ENCODE results near the gene MUS81. TPM values are rescaled to one million over a fixed set of nuclear protein-coding genes. Genes with fewer than 3 reads are reported as not detected.

The MUS81 gene
- total and polyA plus RNA-seq, 9 of the 15 experiments (the other 6 are each of a cell fraction or from before 2014, with no cell fraction given), result 13.4 to 118 (median 53.7) TPM

DNA sequence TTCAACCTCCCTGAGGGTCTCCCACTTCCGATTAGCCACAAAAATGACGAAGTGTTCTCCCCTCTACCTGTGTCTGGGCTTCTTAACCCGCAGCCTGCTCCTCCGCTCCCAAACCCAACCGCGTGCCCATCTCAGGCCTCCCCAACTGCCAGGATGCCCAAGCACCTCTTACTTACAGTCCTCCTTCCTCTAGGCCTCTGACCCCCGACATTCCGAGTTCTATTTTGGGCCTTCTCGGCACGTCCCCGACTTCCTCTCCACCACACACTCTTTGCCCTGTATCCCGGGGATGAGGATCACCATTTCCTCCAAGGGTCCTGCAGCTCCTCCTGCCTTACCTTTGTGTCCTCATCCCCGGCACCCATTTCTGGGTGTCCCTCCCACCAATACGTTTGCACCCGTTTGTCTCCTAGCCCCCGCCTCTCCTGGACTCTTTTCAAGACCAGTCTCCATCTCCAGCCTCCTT lies 388 bp upstream of the MUS81 start (continued):
- TF ChIP-seq, protein P1, sequence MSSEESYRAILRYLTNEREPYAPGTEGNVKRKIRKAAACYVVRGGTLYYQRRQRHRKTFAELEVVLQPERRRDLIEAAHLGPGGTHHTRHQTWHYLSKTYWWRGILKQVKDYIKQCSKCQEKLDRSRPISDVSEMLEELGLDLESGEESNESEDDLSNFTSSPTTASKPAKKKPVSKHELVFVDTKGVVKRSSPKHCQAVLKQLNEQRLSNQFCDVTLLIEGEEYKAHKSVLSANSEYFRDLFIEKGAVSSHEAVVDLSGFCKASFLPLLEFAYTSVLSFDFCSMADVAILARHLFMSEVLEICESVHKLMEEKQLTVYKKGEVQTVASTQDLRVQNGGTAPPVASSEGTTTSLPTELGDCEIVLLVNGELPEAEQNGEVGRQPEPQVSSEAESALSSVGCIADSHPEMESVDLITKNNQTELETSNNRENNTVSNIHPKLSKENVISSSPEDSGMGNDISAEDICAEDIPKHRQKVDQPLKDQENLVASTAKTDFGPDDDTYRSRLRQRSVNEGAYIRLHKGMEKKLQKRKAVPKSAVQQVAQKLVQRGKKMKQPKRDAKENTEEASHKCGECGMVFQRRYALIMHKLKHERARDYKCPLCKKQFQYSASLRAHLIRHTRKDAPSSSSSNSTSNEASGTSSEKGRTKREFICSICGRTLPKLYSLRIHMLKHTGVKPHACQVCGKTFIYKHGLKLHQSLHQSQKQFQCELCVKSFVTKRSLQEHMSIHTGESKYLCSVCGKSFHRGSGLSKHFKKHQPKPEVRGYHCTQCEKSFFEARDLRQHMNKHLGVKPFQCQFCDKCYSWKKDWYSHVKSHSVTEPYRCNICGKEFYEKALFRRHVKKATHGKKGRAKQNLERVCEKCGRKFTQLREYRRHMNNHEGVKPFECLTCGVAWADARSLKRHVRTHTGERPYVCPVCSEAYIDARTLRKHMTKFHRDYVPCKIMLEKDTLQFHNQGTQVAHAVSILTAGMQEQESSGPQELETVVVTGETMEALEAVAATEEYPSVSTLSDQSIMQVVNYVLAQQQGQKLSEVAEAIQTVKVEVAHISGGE (CRISPR knock-in tag; IDR thresholded peaks at IDR 0.05), result 0 out of 6 replicates have a peak, but pooled peaks of 1 of the 3 experiments have one; percentile 2
- no peak for TF ChIP-seq ZNF316 (IDR thresholded peaks at IDR 0.05)
- TF ChIP-seq ARHGAP35 (IDR thresholded peaks at IDR 0.05; ENCODE audit: partially characterized antibody), result peak; percentile 63
- TF ChIP-seq NR2C1 (IDR thresholded peaks at IDR 0.05), result no peak
- TF ChIP-seq NR2C1 (tag; IDR thresholded peaks at IDR 0.05), result 0 out of 2 replicates have a peak, but pooled peaks have one; percentile 9
- TF ChIP-seq, protein P2, sequence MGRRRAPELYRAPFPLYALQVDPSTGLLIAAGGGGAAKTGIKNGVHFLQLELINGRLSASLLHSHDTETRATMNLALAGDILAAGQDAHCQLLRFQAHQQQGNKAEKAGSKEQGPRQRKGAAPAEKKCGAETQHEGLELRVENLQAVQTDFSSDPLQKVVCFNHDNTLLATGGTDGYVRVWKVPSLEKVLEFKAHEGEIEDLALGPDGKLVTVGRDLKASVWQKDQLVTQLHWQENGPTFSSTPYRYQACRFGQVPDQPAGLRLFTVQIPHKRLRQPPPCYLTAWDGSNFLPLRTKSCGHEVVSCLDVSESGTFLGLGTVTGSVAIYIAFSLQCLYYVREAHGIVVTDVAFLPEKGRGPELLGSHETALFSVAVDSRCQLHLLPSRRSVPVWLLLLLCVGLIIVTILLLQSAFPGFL (CRISPR knock-in tag; IDR thresholded peaks at IDR 0.05), result no peak
- TF ChIP-seq, protein P3, sequence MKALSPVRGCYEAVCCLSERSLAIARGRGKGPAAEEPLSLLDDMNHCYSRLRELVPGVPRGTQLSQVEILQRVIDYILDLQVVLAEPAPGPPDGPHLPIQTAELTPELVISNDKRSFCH (CRISPR knock-in tag; IDR thresholded peaks at IDR 0.05), result no peak
- TF ChIP-seq, protein P3 (tag; IDR thresholded peaks at IDR 0.05), result peak; percentile 81
- no peak for TF ChIP-seq POLR3A (IDR thresholded peaks at IDR 0.05; ENCODE audit: borderline replicate concordance, extremely low read depth, insufficient read depth, insufficient read length)
- TF ChIP-seq, protein P4, sequence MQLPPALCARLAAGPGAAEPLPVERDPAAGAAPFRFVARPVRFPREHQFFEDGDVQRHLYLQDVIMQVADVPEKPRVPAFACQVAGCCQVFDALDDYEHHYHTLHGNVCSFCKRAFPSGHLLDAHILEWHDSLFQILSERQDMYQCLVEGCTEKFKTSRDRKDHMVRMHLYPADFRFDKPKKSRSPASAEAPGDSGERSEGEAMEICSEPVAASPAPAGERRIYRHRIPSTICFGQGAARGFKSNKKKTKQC (CRISPR knock-in tag; IDR thresholded peaks at IDR 0.05), result no peak; the same call in none of the 2 replicates
- no peak for TF ChIP-seq JUN (IDR thresholded peaks at IDR 0.05; ENCODE audit: borderline replicate concordance, low read depth, low read length)
- TF ChIP-seq JUN (CRISPR knock-in tag; IDR thresholded peaks at IDR 0.05; ENCODE audit: borderline replicate concordance), result no peak
- TF ChIP-seq KDM5B (IDR thresholded peaks at IDR 0.05; ENCODE audit: insufficient replicate concordance, low read depth, low read length), result peak; percentile 54
- 0 out of 2 replicates have a peak, but pooled peaks have one; percentile 7 for TF ChIP-seq ZBTB17 (CRISPR knock-in tag; IDR thresholded peaks at IDR 0.05)
- TF ChIP-seq CBX8 (IDR thresholded peaks at IDR 0.05; ENCODE audit: borderline replicate concordance, extremely low read depth, low read depth, low read length, poor library complexity, severe bottlenecking), result no peak
- no peak for TF ChIP-seq ZKSCAN3 (CRISPR knock-in tag; IDR thresholded peaks at IDR 0.05)
- TF ChIP-seq, protein P5, sequence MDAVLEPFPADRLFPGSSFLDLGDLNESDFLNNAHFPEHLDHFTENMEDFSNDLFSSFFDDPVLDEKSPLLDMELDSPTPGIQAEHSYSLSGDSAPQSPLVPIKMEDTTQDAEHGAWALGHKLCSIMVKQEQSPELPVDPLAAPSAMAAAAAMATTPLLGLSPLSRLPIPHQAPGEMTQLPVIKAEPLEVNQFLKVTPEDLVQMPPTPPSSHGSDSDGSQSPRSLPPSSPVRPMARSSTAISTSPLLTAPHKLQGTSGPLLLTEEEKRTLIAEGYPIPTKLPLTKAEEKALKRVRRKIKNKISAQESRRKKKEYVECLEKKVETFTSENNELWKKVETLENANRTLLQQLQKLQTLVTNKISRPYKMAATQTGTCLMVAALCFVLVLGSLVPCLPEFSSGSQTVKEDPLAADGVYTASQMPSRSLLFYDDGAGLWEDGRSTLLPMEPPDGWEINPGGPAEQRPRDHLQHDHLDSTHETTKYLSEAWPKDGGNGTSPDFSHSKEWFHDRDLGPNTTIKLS (IDR thresholded peaks at IDR 0.05; ENCODE audit: borderline replicate concordance, low read depth), result no peak; the same call in 1 of the 2 replicates
- no peak for TF ChIP-seq NCOA4 (IDR thresholded peaks at IDR 0.05; ENCODE audit: partially characterized antibody)
- TF ChIP-seq SIX5 (IDR thresholded peaks at IDR 0.05; ENCODE audit: borderline replicate concordance in 1 of 2, insufficient read depth in 1 of 2, low read depth in 1 of 2, low read length in 2 of 2), result no peak
